Sciatic nerve (tissue), 2 donors: ENCODE measurements around the gene M6PR. TPM values are rescaled to one million over a fixed set of nuclear protein-coding genes. Genes with fewer than 3 reads are reported as not detected.

Experiments
- ATAC-seq: fragments of 200-7000 bp; cut with Tn5 transposase; one replicate; pipeline ENCODE4 v1.9.1; 2020; ENCODE audit warnings: mild to moderate bottlenecking, moderate library complexity
- DNase-seq: peaks from one replicate; pipeline ENCODE4 v3.0.0-alpha.2; 2020; ENCODE audit warnings: low spot score
- intact Hi-C: fragments of 100-400 bp; cut with DNase I; formaldehyde crosslinking; loops from one replicate; pipeline ENCODE4 v1.14.2; 2022
- total RNA-seq: library from RNA; stranded (reverse); fragmentation: NEBNext Ultra II Directional; extraction: Animal tissue kit (Norgen Biotek cat#: 25700); gene quantifications from one replicate; pipeline ENCODE4 v1.2.1, GENCODE V29; 2021
- donor health status: DM: no; HTN: no; CAD: no.
- donor health status: DM: no; HTN: no; CAD: no.

Gene M6PR
- 101 TPM for total RNA-seq

- intact Hi-C loops = loop anchor here (10.0 kb wide), 1 partner anchor 75 kb away; no protein-coding TSS in a partner anchor
- peak; percentile 98 for ATAC-seq
These were observed at the start of gene M6PR for GRCh38 chr12:8949342-8950220. TSS of gene M6PR (minus strand) at chr12:8949645. CDS start at chr12:8946404, 3,241 bp downstream.

GRCh38 chr12:8996682-8997405 is 47.4 kb upstream of the M6PR start:
- DNase-seq (no peak), ATAC-seq (no peak)
- intact Hi-C loops = no loop called here

More at GRCh38 chr12:8949342-8950220, at the start of gene M6PR:
- peak; percentile 95 for DNase-seq

DNA sequence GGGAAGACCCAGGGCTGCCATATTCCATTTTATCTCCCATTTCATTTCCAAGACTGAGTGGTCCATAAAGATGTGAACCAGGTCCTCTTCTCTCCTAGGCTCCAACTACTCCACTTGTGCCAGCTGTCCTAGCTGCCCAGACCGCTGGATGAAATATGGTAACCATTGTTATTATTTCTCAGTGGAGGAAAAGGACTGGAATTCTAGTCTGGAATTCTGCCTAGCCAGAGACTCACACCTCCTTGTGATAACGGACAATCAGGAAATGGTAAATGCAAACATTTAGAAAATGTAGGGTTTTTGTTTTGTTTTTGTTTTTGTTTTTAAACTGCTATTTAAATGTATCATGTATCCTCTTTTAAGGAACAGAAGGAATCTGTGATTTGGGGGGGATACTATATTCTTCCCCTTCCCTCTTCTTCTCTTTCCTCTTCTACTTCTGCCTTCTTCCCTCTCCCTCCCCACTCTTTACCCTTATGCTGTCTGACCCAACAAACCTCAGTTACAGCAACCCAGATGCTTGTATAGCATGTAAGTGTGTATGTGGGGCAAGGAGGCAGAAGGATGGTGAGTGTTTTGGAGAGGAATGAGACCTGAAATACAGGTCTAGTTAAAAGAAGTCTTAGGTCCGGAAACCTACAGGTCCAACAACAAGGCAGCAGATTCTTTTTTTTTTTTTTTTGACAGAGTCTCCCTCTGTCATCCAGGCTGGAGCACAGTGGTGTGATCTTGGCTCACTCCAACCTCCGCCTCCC is 45.8 kb upstream of the M6PR start:
- ATAC-seq (no peak), DNase-seq (no peak)
- intact Hi-C loops = no loop called here

GRCh38 chr12:8993827-8994226 is 44.4 kb upstream of the M6PR start:
- no peak for DNase-seq
- ATAC-seq = no peak
- intact Hi-C loops = no loop called here

GRCh38 chr12:8991371-8992345 is 42.2 kb upstream of the M6PR start:
- no peak for DNase-seq
- no peak for ATAC-seq
- intact Hi-C loops = no loop called here

GRCh38 chr12:8989413-8989812 is 40.0 kb upstream of the M6PR start, which contains the start of gene KLRG1:
TSS of gene KLRG1 (plus strand) at chr12:8989546. CDS start at chr12:8989636, 90 bp downstream.
- intact Hi-C loops = no loop called here
- DNase-seq (no peak), ATAC-seq (no peak)

DNA sequence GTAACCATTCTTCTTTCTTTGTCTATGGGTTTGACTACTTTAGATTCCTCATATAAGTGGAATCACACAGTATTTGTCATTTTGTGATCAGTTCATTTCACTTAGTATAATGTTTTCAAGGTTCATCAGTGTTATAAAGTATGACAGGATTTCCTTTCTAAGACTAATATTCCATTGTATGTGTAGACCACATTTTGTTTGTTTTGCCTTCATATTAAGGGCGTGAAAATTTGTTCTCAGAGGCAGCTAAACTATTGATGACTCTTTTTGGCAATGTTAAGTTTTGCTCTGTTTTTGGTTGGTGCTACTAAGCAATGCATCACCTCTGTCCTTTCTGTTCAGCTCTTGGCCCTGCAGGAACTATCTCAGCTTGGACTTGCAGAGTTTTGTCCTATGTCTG is 38.2 kb upstream of the M6PR start:
- DNase-seq (no peak), ATAC-seq (no peak)
- intact Hi-C loops = no loop called here

GRCh38 chr12:8987163-8987562 is 37.7 kb upstream of the M6PR start:
- intact Hi-C loops = no loop called here
- ATAC-seq = no peak
- no peak for DNase-seq

DNA sequence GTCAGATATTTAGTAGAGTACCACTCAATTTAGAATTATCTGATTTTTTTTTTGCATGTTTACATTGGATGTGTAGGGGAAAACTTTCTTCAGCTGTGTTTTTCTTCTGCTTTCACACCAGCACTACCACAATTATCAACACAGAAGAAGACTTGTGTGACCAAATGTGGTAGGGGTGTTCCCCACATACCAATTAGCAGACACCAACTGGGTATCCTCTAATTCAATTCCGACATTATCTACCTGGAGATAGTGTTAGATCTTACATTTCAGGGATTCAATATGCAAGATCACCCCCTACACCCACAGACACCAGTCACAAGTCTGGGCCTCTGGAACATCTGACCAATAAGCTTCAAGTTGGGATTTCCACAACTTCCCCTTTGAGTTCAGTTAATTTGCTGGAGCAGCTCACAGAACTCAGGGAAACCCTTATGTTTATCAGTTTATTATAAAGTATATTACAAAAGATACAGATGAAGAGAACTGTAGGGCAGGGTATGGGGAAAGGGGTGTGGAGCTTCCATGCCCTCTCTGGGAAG is 35.8 kb upstream of the M6PR start:
- intact Hi-C loops = no loop called here
- DNase-seq (no peak), ATAC-seq (no peak)

DNA sequence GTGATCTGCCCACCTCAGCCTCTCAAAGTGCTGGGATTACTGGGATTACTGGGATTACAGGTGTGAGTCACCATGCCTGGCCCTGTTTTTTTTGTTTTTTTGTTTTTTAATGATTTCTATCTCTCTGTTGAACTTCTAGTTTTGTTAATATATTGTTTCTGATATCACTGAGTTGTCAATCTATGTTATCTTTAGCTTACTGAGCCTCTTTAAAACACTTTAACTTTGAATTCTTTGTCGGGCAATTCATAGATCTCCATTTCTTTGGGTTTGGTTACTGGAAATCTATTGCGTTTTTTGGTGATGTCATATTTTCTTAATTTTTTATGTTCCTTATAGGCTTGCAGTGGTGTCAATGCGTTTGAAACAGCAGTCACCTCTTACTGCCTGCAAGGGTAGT is 30.7 kb upstream of the M6PR start:
- intact Hi-C loops = no loop called here
- DNase-seq (no peak), ATAC-seq (no peak)

- no peak for ATAC-seq
- DNase-seq = no peak
- intact Hi-C loops = no loop called here
These were observed 21.0 kb upstream of the M6PR start for GRCh38 chr12:8970432-8970831.

DNA sequence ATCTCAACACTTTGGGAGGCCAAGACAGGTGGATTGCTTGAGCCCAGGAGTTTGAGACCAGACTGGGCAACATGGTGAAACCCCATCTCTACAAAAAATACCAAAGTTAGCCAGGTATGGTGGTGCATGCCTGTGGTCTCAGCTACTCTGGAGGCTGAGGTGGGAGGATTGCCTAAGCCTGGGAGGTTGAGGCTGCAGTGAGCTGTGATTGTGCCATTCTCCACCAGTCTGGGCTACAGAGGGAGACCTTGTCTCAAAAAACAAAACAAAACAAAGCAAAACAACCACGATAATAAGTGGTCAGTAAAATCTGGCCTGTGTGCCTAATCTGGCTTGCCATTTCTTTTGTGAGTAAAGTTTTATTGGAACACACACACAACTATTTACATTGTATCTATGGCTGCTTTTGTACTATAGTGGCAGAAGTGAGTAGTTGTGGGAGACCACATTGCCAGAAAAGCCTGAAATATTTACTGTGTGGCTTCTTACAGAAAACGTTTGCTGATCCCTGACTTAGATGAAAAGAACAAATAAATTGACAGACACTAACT is 20.5 kb upstream of the M6PR start:
- ATAC-seq (no peak), DNase-seq (no peak)
- intact Hi-C loops = no loop called here

DNA sequence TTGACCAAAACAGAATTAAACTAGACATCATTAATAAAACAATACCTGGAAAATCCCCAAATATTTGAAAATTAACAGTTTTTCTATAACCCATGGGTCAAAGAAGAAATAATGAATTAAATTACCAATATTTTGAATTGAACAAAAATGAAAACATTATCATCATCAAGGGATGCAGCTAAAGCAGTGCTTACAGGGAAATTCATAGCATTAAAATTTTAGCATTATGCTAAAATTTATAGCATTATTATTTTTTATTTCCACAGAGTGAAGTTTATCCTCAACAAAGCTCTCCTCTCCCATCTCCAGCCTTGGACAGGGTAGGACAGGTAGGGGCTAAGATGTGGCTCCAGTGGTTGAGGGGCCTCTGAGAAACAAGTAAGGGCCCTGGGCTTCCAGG is 19.3 kb upstream of the M6PR start:
- no peak for ATAC-seq
- intact Hi-C loops = no loop called here

GRCh38 chr12:8960176-8960575 is 10.7 kb upstream of the M6PR start:
- no peak for ATAC-seq
- no peak for DNase-seq

More for the DNA sequence above, 19.3 kb upstream of the M6PR start:
- DNase-seq = no peak

GRCh38 chr12:8958066-8958465 is 8.6 kb upstream of the M6PR start:
- intact Hi-C loops = loop anchor here (10.0 kb wide), 1 partner anchor 67 kb away; no protein-coding TSS in a partner anchor
- DNase-seq (no peak), ATAC-seq (no peak)

More at GRCh38 chr12:8960176-8960575, 10.7 kb upstream of the M6PR start:
- intact Hi-C loops = no loop called here

DNA sequence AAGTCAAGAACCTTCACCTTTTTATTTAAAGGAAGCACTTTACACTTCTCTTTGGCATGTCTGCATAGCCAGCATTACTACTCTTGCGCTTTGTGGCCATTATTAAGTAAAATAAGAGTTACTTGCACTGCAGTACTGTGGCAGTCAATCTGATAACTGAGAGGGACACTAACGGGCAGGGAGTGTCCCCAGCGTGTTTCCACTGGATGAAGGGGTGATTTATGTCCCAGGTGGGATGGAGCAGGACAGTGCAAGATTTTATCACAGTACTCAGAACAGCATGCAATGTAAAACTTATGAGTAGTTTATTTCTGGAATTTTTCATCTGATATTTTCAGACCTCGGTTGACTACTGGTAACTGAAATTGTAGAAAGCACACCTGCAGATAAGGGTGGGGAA is 8.1 kb upstream of the M6PR start:
- ATAC-seq (no peak), DNase-seq (no peak)
- intact Hi-C loops = loop anchor here (10.0 kb wide), 1 partner anchor 67 kb away; no protein-coding TSS in a partner anchor

DNA sequence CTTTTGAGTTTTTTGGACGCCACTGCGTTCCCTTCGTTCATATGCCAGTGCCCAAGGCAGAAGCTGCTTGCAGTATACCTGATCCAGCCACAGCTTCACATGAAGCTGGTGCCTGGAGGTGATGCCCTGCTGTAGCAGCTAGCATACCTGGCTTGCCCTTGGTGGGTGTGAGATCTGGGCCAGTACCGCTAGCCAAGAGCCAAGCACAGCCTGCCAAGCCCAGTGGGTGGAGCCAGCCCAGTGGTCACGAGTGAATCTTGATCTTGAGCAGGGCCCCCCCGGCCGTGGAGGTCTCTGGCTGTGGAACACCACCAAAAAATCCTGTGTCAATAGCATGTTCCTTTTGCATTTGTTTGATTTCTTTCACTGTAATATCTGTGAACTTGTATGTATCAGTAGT is 7.3 kb upstream of the M6PR start:
- DNase-seq (no peak), ATAC-seq (no peak)
- intact Hi-C loops = loop anchor here (10.0 kb wide), 1 partner anchor 68 kb away; no protein-coding TSS in a partner anchor
